Prostate gland (tissue), 2 donors: ENCODE results near the gene KCNQ5.

Source experiments
- CTCF ChIP-seq, 4 experiments: fragments of 200-600 bp in 2 of 4; fragments of 450-650 bp in 2 of 4; sonication (generic) in 2 of 4; IDR thresholded peaks; 1 replicate in 3 of 4; 2 replicates in 1 of 4; pipeline ENCODE4 v1.5.1; 2016 to 2019; ENCODE audit warnings: antibody characterized with exemption in 4 of 4, mild to moderate bottlenecking in 2 of 4, moderate library complexity in 2 of 4
- POLR2A ChIP-seq: fragments of 450-650 bp; IDR thresholded peaks from one replicate; pipeline ENCODE4 v1.6.1; 2016; ENCODE audit warnings: antibody characterized with exemption, mild to moderate bottlenecking

GRCh38 chr6:72890233-72890632 is 268.4 kb downstream of the KCNQ5 start:
- TF ChIP-seq CTCF (IDR thresholded peaks at IDR 0.05), result no peak
- TF ChIP-seq POLR2A, result no peak
